H1 (cell line): ENCODE results near the gene NADK2. TPM values are rescaled to one million over a fixed set of nuclear protein-coding genes. Genes with fewer than 3 reads are reported as not detected.
A peak's percentile ranks its signal among the peaks of the same experiment; 100 is the strongest.

ENCODE experiments used
- CTCF ChIA-PET: fragments of 300-600 bp; sonication (Branson Sonifier 250); formaldehyde crosslinking; loops from one replicate; lab custom pipeline; 2021; ENCODE audit not compliant: partially characterized antibody; lab: Charles Lee
- POLR2A ChIA-PET: fragments of 300-600 bp; sonication (Branson Sonifier 250); formaldehyde crosslinking; loops from one replicate; lab custom pipeline; 2021; ENCODE audit warnings: inconsistent platforms; ENCODE audit not compliant: partially characterized antibody; lab: Charles Lee
- DNase-seq, 2 experiments: peaks; one replicate each; pipeline versions ENCODE4 v3.0.0 to v3.0.0-alpha.2; 2010 to 2022; ENCODE audit warnings: low spot score in 2 of 2, low read depth in 1 of 2, mixed read lengths in 1 of 2
- FAIRE-seq: peaks from 2 replicates; lab custom pipeline; 2011; peaks lifted over from hg19 to GRCh38; lab: Jason Lieb, UNC
- H2AFZ ChIP-seq: 2 replicates; pipeline ENCODE4 v1.8.1; 2012; ENCODE audit warnings: low read length, inconsistent platforms
- H2AK5ac ChIP-seq: 2 replicates; pipeline ENCODE4 v1.6.1; 2013; ENCODE audit warnings: low read depth, low read length
- H2BK120ac ChIP-seq: replicated peaks from 2 replicates; pipeline ENCODE3; 2013; ENCODE audit warnings: low read depth, low read length, inconsistent platforms
- H2BK12ac ChIP-seq: 2 replicates; pipeline ENCODE4 v1.6.1; 2013; ENCODE audit warnings: low read depth, low read length
- H2BK15ac ChIP-seq: 2 replicates; pipeline ENCODE4 v1.6.1; 2013; ENCODE audit warnings: low read length
- H2BK20ac ChIP-seq: 2 replicates; pipeline ENCODE4 v1.6.1; 2013; ENCODE audit warnings: low read length
- H2BK5ac ChIP-seq: 2 replicates; pipeline ENCODE4 v1.6.1; 2013; ENCODE audit warnings: low read depth, low read length
- H3K14ac ChIP-seq: 2 replicates; pipeline ENCODE4 v1.6.1; 2013; ENCODE audit warnings: inconsistent platforms; ENCODE audit not compliant: insufficient read length
- H3K18ac ChIP-seq: 2 replicates; pipeline ENCODE4 v1.6.1; 2013; ENCODE audit warnings: low read length; ENCODE audit errors: extremely low read depth
- H3K23ac ChIP-seq: 2 replicates; pipeline ENCODE4 v1.6.1; 2013; ENCODE audit warnings: inconsistent platforms; ENCODE audit not compliant: insufficient read length
- H3K23me2 ChIP-seq: 2 replicates; pipeline ENCODE4 v1.6.1; 2013; ENCODE audit warnings: low read depth, low read length
- H3K27ac ChIP-seq: 2 replicates; pipeline ENCODE4 v1.6.1; 2011; ENCODE audit warnings: low read depth, low read length, inconsistent platforms
- H3K27me3 ChIP-seq, 4 experiments: replicated peaks in 1 of 4; 1 replicate in 1 of 4; 2 replicates in 3 of 4; pipeline versions ENCODE4 v1.6.1 to v1.8.1; 2011 to 2013; ENCODE audit warnings: low read length in 3 of 4, mild to moderate bottlenecking in 3 of 4, inconsistent platforms in 2 of 4, mixed read lengths in 2 of 4, moderate library complexity in 1 of 4; ENCODE audit not compliant: control insufficient read depth in 3 of 4, insufficient read depth in 3 of 4; ENCODE audit errors: extremely low read depth in 1 of 4
- H3K36me3 ChIP-seq, 4 experiments: 2 replicates each; pipeline versions ENCODE4 v1.6.1 to v1.8.1; 2011 to 2013; ENCODE audit warnings: mild to moderate bottlenecking in 4 of 4, low read length in 3 of 4, moderate library complexity in 2 of 4, control low read depth in 1 of 4, inconsistent platforms in 1 of 4; ENCODE audit not compliant: insufficient read depth in 4 of 4, control insufficient read depth in 2 of 4
- H3K4ac ChIP-seq: replicated peaks from 2 replicates; pipeline ENCODE3; 2013; ENCODE audit warnings: low read length, low read depth, mixed read lengths, inconsistent platforms; ENCODE audit not compliant: insufficient read length
- H3K4me1 ChIP-seq, 4 experiments: replicated peaks in 1 of 4; 1 replicate in 1 of 4; 2 replicates in 3 of 4; pipeline versions ENCODE4 v1.6.1 to v1.8.1; 2011 to 2013; ENCODE audit warnings: low read length in 3 of 4, inconsistent platforms in 2 of 4, mixed read lengths in 1 of 4; ENCODE audit not compliant: insufficient read depth in 4 of 4, control insufficient read depth in 3 of 4
- H3K4me2 ChIP-seq, 2 experiments: 2 replicates each; pipeline versions ENCODE4 v1.6.1 to v1.8.1; 2011 to 2013; ENCODE audit warnings: low read depth in 2 of 2, low read length in 2 of 2, control low read depth in 1 of 2, inconsistent platforms in 1 of 2, mild to moderate bottlenecking in 1 of 2; ENCODE audit not compliant: insufficient read depth in 1 of 2
- H3K4me3 ChIP-seq, 4 experiments: fragments of 200-600, 300-600 bp in 1 of 4; sonication (generic), shearing (Covaris generic), sonication (Bioruptor Twin) in 1 of 4; 2 replicates each; pipeline versions ENCODE4 v1.5.1 to v1.8.1; 2011 to 2016; ENCODE audit warnings: low read length in 4 of 4, low read depth in 3 of 4, control low read depth in 2 of 4, inconsistent platforms in 2 of 4, mild to moderate bottlenecking in 2 of 4, mixed read lengths in 1 of 4, moderate library complexity in 1 of 4; ENCODE audit not compliant: insufficient read depth in 2 of 4; ENCODE audit errors: extremely low read depth in 1 of 4
- H3K56ac ChIP-seq: replicated peaks from 2 replicates; pipeline ENCODE3; 2013; ENCODE audit warnings: low read depth, mild to moderate bottlenecking, mixed read lengths, low read length, inconsistent platforms; ENCODE audit not compliant: insufficient read length
- H3K79me1 ChIP-seq: 2 replicates; pipeline ENCODE4 v1.6.1; 2013; ENCODE audit warnings: low read depth, low read length, control low read depth
- H3K79me2 ChIP-seq, 2 experiments: 2 replicates each; pipeline versions ENCODE4 v1.6.1 to v1.8.1; 2012 to 2013; ENCODE audit warnings: low read length in 2 of 2, mild to moderate bottlenecking in 2 of 2, inconsistent platforms in 1 of 2; ENCODE audit not compliant: insufficient read depth in 2 of 2, control insufficient read depth in 1 of 2
- H3K9ac ChIP-seq, 4 experiments: replicated peaks in 1 of 4; 1 replicate in 1 of 4; 2 replicates in 3 of 4; pipeline versions ENCODE4 v1.6.1 to v1.8.1; 2011 to 2013; ENCODE audit warnings: low read depth in 3 of 4, low read length in 3 of 4, control low read depth in 2 of 4, mild to moderate bottlenecking in 2 of 4, moderate library complexity in 2 of 4, inconsistent platforms in 1 of 4; ENCODE audit errors: extremely low read depth in 1 of 4
- H3K9me3 ChIP-seq, 2 experiments: 2 replicates each; pipeline versions ENCODE4 v1.6.1 to v1.8.1; 2012 to 2013; ENCODE audit warnings: mild to moderate bottlenecking in 2 of 2, moderate library complexity in 2 of 2, control low read depth in 1 of 2, inconsistent platforms in 1 of 2, low read depth in 1 of 2, low read length in 1 of 2, mixed read lengths in 1 of 2; ENCODE audit not compliant: insufficient read depth in 2 of 2
- H4K20me1 ChIP-seq, 2 experiments: replicated peaks in 1 of 2; 2 replicates each; pipeline versions ENCODE3 to v1.8.1; 2011 to 2013; ENCODE audit warnings: inconsistent platforms in 2 of 2, low read length in 2 of 2, mild to moderate bottlenecking in 1 of 2; ENCODE audit not compliant: insufficient read depth in 2 of 2, control insufficient read depth in 1 of 2
- H4K5ac ChIP-seq: 2 replicates; pipeline ENCODE4 v1.6.1; 2013; ENCODE audit warnings: low read length, low read depth, mixed read lengths, inconsistent platforms; ENCODE audit not compliant: insufficient read length
- H4K8ac ChIP-seq: 2 replicates; pipeline ENCODE4 v1.8.0; 2013; ENCODE audit warnings: mild to moderate bottlenecking, moderate library complexity, low read length, inconsistent platforms; ENCODE audit not compliant: insufficient read depth; ENCODE audit errors: extremely low read depth
- H4K91ac ChIP-seq: replicated peaks from 2 replicates; pipeline ENCODE3; 2013; ENCODE audit warnings: low read length, mixed read lengths, inconsistent platforms; ENCODE audit not compliant: insufficient read length
- CBX8 ChIP-seq: fragments of 300-800, 300-1000 bp; sonication (generic); IDR thresholded peaks from 2 replicates; pipeline ENCODE4 v1.7.1; 2016; ENCODE audit warnings: low read depth, low read length, borderline replicate concordance
- CEBPB ChIP-seq: IDR thresholded peaks from 2 replicates; pipeline ENCODE4 v1.6.1; 2012; ENCODE audit warnings: low read depth, low read length
- EP300 ChIP-seq, 2 experiments: IDR thresholded peaks; 1 replicate in 1 of 2; 2 replicates in 1 of 2; pipeline ENCODE4 v1.6.1; 2011 to 2012; ENCODE audit warnings: low read depth in 2 of 2, low read length in 2 of 2, mild to moderate bottlenecking in 2 of 2, borderline replicate concordance in 1 of 2, inconsistent platforms in 1 of 2, moderate library complexity in 1 of 2
- FOSL1 ChIP-seq: IDR thresholded peaks from 2 replicates; pipeline ENCODE4 v1.6.1; 2011; ENCODE audit warnings: mild to moderate bottlenecking, low read depth, low read length, moderate library complexity; ENCODE audit not compliant: insufficient read depth
- JUND ChIP-seq: IDR thresholded peaks from 2 replicates; pipeline ENCODE4 v1.6.1; 2011; ENCODE audit warnings: mild to moderate bottlenecking, improper control_type of control experiment, low read length
- TEAD4 ChIP-seq: IDR thresholded peaks from 2 replicates; pipeline ENCODE4 v1.6.1; 2012; ENCODE audit warnings: low read depth, low read length, inconsistent platforms, mixed read lengths
- WGBS, 2 experiments: shearing (Covaris generic) in 1 of 2; methylation state at CpG; one replicate each; pipeline versions ENCODE4 v1.1.6 to v1.1.7; 2013 to 2015; ENCODE audit warnings: low lambda C conversion rate in 2 of 2, mixed read lengths in 2 of 2, inconsistent platforms in 1 of 2, low coverage in 1 of 2, missing lambda C conversion rate in 1 of 2; ENCODE audit not compliant: insufficient replicate concordance in 2 of 2, insufficient coverage in 1 of 2, insufficient read length in 1 of 2; ENCODE audit errors: extremely low coverage in 1 of 2, missing lambda C conversion rate in 1 of 2; 5-methylcytosine and 5-hydroxymethylcytosine counted together
- polyA plus RNA-seq, 7 experiments: library from polyadenylated mRNA; depleted of rRNA in 3 of 7; stranded (reverse) in 5 of 7; unstranded in 2 of 7; fragments of >200 nt in 5 of 7; fragments of 200-250 nt in 2 of 7; gene quantifications; 1 replicate in 5 of 7; 2 replicates in 1 of 7; 4 replicates in 1 of 7; pipeline versions ENCODE4 v1.2.1 to v1.2.3, GENCODE V29; 2011 to 2013; ENCODE audit warnings: missing spikeins in 2 of 7, mixed read lengths in 2 of 7
- total RNA-seq: library from RNA; stranded (reverse); fragmentation: NEBNext Ultra II Directional; extraction: Animal tissue kit (Norgen Biotek cat#: 25700); gene quantifications from 2 replicates; pipeline ENCODE4 v1.2.1, GENCODE V29; 2021

NADK2 gene
- total and polyA plus RNA-seq, 2 of the 8 experiments (the other 6 are each of a cell fraction or from before 2014, with no cell fraction given): 3.4 to 16.1 TPM

DNA sequence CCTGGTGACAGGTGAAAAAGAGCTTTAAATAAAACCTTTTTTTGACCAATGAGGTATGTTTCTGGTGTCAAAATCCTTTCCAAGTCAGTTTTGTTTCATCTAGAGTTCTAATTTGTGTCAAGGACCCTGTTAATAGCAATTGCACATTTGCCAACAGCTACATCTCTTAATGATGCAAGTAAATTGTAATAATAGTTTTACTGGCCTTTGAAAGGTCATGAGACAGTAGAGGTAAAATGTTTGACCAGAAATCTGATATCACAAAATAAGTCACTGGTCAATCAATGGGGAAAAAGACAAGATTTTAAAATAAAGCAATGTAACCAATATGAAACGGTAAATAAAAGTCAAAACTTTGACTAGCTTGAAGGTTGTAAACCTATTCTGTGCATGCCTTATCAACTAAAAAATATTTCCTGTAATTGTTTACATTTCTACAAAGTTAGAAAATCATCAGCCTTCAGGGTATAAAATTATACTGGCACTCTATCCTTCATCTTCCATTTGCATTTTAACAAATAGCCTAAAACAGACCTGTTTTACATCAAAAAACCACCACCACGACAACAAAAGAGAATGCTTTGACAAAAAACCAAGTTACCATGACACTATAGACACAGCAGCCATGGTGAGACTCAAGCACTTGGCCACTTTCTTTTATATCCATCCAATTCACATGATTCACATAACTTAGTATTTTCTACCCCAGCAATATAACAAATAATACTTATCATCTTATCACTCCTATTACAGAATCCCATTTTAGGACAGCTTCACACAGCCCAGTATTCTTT, 3.0 kb downstream of the NADK2 start:
- Histone ChIP-seq H4K8ac (no peak overlapping the region), H3K9me3 (no peaks in the 10 kb centered on the region), H3K4me3 (no peak overlapping the region), H3K27ac (no peak overlapping the region), H4K5ac (no peak overlapping the region), H3K23ac (no peak overlapping the region), H3K27me3 (peaks cover 1 to 12% (median 6%) of the 10 kb centered on the region in 4 experiments), H2BK15ac (no peak overlapping the region), H3K36me3 (no peaks in the 10 kb centered on the region), H3K4me2 (no peak overlapping the region), H2BK120ac (no peak overlapping the region), H3K79me1 (no peaks in the 10 kb centered on the region), H3K56ac (no peak overlapping the region), H3K9ac (no peak overlapping the region), H2BK12ac (no peak overlapping the region), H3K23me2 (peaks cover 2% of the 10 kb centered on the region; the same call in 1 of the 2 replicates), H2AK5ac (no peak overlapping the region), H2BK5ac (no peak overlapping the region), H3K18ac (no peak overlapping the region), H2BK20ac (no peak overlapping the region), H3K4ac (no peak overlapping the region), H3K4me1 (peaks cover 3 to 4% (median 3%) of the 10 kb centered on the region in 4 experiments; a peak in 5 of 7 replicates), H3K79me2 (peaks cover 0 to 2% of the 10 kb centered on the region in 2 experiments; a peak in 1 of 4 replicates), H2AFZ (no peak overlapping the region), H4K20me1 (no peaks in the 10 kb centered on the region), H4K91ac (no peak overlapping the region), H3K14ac (no peak overlapping the region)
- CTCF ChIA-PET: interaction anchor here (0.9 to 1.2 kb wide), 2 partner anchors 17 to 380 kb away, joined by 3 read pairs; no protein-coding TSS in a partner anchor
- WGBS, 2 experiments: 56% methylated on average over 2 of the region's 2 CpGs; no CpG with 5 or more reads in 1 of the 2 experiments
- POLR2A ChIA-PET: no interaction called here
- no peak for DNase-seq
- TF ChIP-seq JUND (no peak), TEAD4 (no peak), CBX8 (no peak), CEBPB (no peak), EP300 (IDR thresholded peaks at IDR 0.05; ENCODE audit: borderline replicate concordance in 1 of 2, low read depth in 2 of 2, low read length in 2 of 2) (no peak), FOSL1 (no peak)
- peak; percentile 36 for FAIRE-seq
